ENCODE results near the gene OSBPL3.
"Not testable (repeated sequence)": the region's sequence is repeated elsewhere in the genome, so short reads cannot be mapped to it uniquely, and the experiment has no call there.

The OSBPL3 gene

GRCh38 chr7:24916463-24917040, 63.4 kb downstream of the OSBPL3 start:
- DNase-seq: no peak

- DNase-seq: no peak
These were observed 65.5 kb downstream of the OSBPL3 start for GRCh38 chr7:24914465-24914859.

- no peak for DNase-seq
These were observed 66.0 kb downstream of the OSBPL3 start for GRCh38 chr7:24913801-24914464.

GRCh38 chr7:24912874-24913514, 67.0 kb downstream of the OSBPL3 start:
- peak; percentile 61 for DNase-seq

- no peak for DNase-seq
These were observed 67.6 kb downstream of the OSBPL3 start for GRCh38 chr7:24912424-24912823.

GRCh38 chr7:24911213-24911603, 68.8 kb downstream of the OSBPL3 start:
- no peak for DNase-seq

- no peak for DNase-seq
These were observed 69.3 kb downstream of the OSBPL3 start for GRCh38 chr7:24910551-24911212.

GRCh38 chr7:24908727-24909126, 71.3 kb downstream of the OSBPL3 start:
- DNase-seq: no peak

- no peak for DNase-seq
These were observed 71.8 kb downstream of the OSBPL3 start for GRCh38 chr7:24908166-24908565.

GRCh38 chr7:24907311-24907886, 72.6 kb downstream of the OSBPL3 start:
- DNase-seq: no peak

- DNase-seq: no peak
These were observed 73.8 kb downstream of the OSBPL3 start for GRCh38 chr7:24905996-24906770.

GRCh38 chr7:24903992-24904391, 76.0 kb downstream of the OSBPL3 start:
- DNase-seq: not testable (repeated sequence)

- DNase-seq: no peak
These were observed 76.4 kb downstream of the OSBPL3 start for GRCh38 chr7:24903559-24903958.

- no peak for DNase-seq
These were observed 77.0 kb downstream of the OSBPL3 start for GRCh38 chr7:24902931-24903330.

- DNase-seq: no peak
These were observed 77.7 kb downstream of the OSBPL3 start for GRCh38 chr7:24902276-24902675.

- no peak for DNase-seq
These were observed 80.1 kb downstream of the OSBPL3 start for GRCh38 chr7:24899905-24900304.

- DNase-seq: no peak
These were observed 80.8 kb downstream of the OSBPL3 start for GRCh38 chr7:24899161-24899560.

- DNase-seq: no peak
These were observed 81.3 kb downstream of the OSBPL3 start for GRCh38 chr7:24898691-24899090.

GRCh38 chr7:24896031-24896501, 83.9 kb downstream of the OSBPL3 start:
- no peak for DNase-seq

GRCh38 chr7:24894429-24895221, 85.4 kb downstream of the OSBPL3 start:
- no peak for DNase-seq

GRCh38 chr7:24891311-24891735, 88.7 kb downstream of the OSBPL3 start:
- no peak for DNase-seq

- no peak for DNase-seq
These were observed 90.4 kb downstream of the OSBPL3 start for GRCh38 chr7:24889611-24890010.

Measured in NCI-H2107 (cell line).